ENCODE data around the gene STOML1.

DNA sequence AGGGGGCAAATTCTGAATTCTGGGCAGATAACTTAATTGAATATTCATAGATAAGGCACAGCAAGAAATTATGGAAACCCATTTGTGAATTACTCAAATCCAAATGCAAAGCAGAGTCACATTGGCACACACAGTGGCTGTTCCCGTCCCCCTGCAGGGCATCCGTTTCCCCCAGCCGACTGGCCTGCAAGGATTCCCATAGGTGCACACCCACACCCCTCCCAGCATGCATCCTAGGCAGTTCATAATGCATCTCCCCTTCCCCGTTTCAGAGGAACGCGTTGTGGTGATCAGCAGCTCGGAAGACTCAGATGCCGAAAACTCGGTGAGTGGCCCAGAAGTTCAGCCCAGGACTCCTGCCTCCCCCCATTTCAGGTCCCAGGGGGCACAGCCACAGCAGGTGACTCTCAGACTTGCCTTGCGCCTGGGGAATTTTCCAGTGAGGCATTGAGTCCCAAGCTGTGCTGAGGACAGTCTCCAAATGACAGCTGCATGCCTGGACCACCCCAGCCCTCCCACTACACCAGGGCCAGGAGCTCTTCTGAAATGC, 42.2 kb upstream of the STOML1 start:
- TF ChIP-seq, protein P1, sequence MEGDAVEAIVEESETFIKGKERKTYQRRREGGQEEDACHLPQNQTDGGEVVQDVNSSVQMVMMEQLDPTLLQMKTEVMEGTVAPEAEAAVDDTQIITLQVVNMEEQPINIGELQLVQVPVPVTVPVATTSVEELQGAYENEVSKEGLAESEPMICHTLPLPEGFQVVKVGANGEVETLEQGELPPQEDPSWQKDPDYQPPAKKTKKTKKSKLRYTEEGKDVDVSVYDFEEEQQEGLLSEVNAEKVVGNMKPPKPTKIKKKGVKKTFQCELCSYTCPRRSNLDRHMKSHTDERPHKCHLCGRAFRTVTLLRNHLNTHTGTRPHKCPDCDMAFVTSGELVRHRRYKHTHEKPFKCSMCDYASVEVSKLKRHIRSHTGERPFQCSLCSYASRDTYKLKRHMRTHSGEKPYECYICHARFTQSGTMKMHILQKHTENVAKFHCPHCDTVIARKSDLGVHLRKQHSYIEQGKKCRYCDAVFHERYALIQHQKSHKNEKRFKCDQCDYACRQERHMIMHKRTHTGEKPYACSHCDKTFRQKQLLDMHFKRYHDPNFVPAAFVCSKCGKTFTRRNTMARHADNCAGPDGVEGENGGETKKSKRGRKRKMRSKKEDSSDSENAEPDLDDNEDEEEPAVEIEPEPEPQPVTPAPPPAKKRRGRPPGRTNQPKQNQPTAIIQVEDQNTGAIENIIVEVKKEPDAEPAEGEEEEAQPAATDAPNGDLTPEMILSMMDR (IDR thresholded peaks at IDR 0.05 in 8 of 11, conservative IDR thresholded peaks at IDR 0.05 in 3 of 11) = no peak
- no peak for TF ChIP-seq POLR2A (IDR thresholded peaks at IDR 0.05)

Measured in spleen (tissue), 7 donors.